Parathyroid adenoma (tissue), 2 donors: ENCODE measurements around the gene MOGAT1.

Source experiments
- H2AFZ ChIP-seq: fragments of 300-600 bp; sonication (generic); one replicate; pipeline ENCODE4 v1.7.0; 2017; ENCODE audit warnings: antibody characterized with exemption, mild to moderate bottlenecking
- H3K27ac ChIP-seq: fragments of 300-600 bp; sonication (generic); one replicate; pipeline ENCODE4 v1.7.0; 2017
- H3K27me3 ChIP-seq: fragments of 300-600 bp; sonication (generic); one replicate; pipeline ENCODE4 v1.7.0; 2017; ENCODE audit warnings: low read length; ENCODE audit not compliant: control insufficient read depth, insufficient read depth
- H3K36me3 ChIP-seq: fragments of 300-600 bp; sonication (generic); one replicate; pipeline ENCODE4 v1.7.0; 2017; ENCODE audit warnings: low read length; ENCODE audit not compliant: control insufficient read depth, insufficient read depth
- H3K4me1 ChIP-seq: fragments of 300-600 bp; sonication (generic); one replicate; pipeline ENCODE4 v1.7.0; 2017; ENCODE audit warnings: control low read depth
- H3K4me2 ChIP-seq: fragments of 300-600 bp; sonication (generic); one replicate; pipeline ENCODE4 v1.7.0; 2017; ENCODE audit warnings: low read length
- H3K4me3 ChIP-seq: fragments of 300-600 bp; sonication (generic); one replicate; pipeline ENCODE4 v1.7.0; 2017; ENCODE audit warnings: low read depth, low read length
- H3K79me2 ChIP-seq: fragments of 300-600 bp; sonication (generic); one replicate; pipeline ENCODE4 v1.7.0; 2017; ENCODE audit warnings: control low read depth
- H3K9ac ChIP-seq: fragments of 300-600 bp; sonication (generic); one replicate; pipeline ENCODE4 v1.7.0; 2017; ENCODE audit warnings: mild to moderate bottlenecking
- H3K9me3 ChIP-seq: fragments of 300-600 bp; sonication (generic); one replicate; pipeline ENCODE4 v1.7.0; 2017; ENCODE audit warnings: low read length; ENCODE audit not compliant: control insufficient read depth
- CTCF ChIP-seq: fragments of 300-600 bp; sonication (generic); IDR thresholded peaks from one replicate; pipeline ENCODE4 v1.7.0; 2017; ENCODE audit warnings: antibody characterized with exemption, mild to moderate bottlenecking
- donor health status: primary hyperparathyroidism.

MOGAT1 gene

GRCh38 chr2:222671259-222672067 lies at the start of gene MOGAT1:
Gene MOGAT1 (plus strand): TSS chr2:222671658. CDS start chr2:222671786, 128 bp downstream.
- no peaks in the 10 kb centered on the region for H3K79me2 ChIP-seq
- H2AFZ ChIP-seq, result peak within 1 kb of the TSS; percentile 83
- TF ChIP-seq CTCF, result no peak
- H3K4me3 ChIP-seq, result peak within 1 kb of the TSS; percentile 61
- H3K27ac ChIP-seq, result peak within 1 kb of the TSS; percentile 46
- peaks cover 7% of the 10 kb centered on the region for H3K4me1 ChIP-seq
- no peaks in the 10 kb centered on the region for H3K36me3 ChIP-seq
- no peaks in the 10 kb centered on the region for H3K27me3 ChIP-seq
- no peak within 1 kb of the TSS for H3K9ac ChIP-seq
- no peaks in the 10 kb centered on the region for H3K9me3 ChIP-seq
- H3K4me2 ChIP-seq, result peak within 1 kb of the TSS; percentile 90

- H2AFZ ChIP-seq, result no peak overlapping the region
- no peak for TF ChIP-seq CTCF
- no peaks in the 10 kb centered on the region for H3K27me3 ChIP-seq
- H3K9me3 ChIP-seq, result no peaks in the 10 kb centered on the region
- H3K79me2 ChIP-seq, result no peaks in the 10 kb centered on the region
- H3K4me3 ChIP-seq, result no peak overlapping the region
- no peaks in the 10 kb centered on the region for H3K36me3 ChIP-seq
- H3K27ac ChIP-seq, result no peak overlapping the region
- H3K4me2 ChIP-seq, result no peak overlapping the region
- no peaks in the 10 kb centered on the region for H3K4me1 ChIP-seq
- no peak overlapping the region for H3K9ac ChIP-seq
These were observed 49.6 kb upstream of the MOGAT1 start for GRCh38 chr2:222621893-222622292.

GRCh38 chr2:222622910-222623309 lies 48.5 kb upstream of the MOGAT1 start:
- H3K4me1 ChIP-seq, result no peaks in the 10 kb centered on the region
- H3K4me2 ChIP-seq, result no peak overlapping the region
- H3K9me3 ChIP-seq, result no peaks in the 10 kb centered on the region
- no peaks in the 10 kb centered on the region for H3K79me2 ChIP-seq
- no peak overlapping the region for H2AFZ ChIP-seq
- no peak overlapping the region for H3K4me3 ChIP-seq
- no peaks in the 10 kb centered on the region for H3K27me3 ChIP-seq
- H3K9ac ChIP-seq, result no peak overlapping the region
- H3K36me3 ChIP-seq, result no peaks in the 10 kb centered on the region
- no peak overlapping the region for H3K27ac ChIP-seq
- no peak for TF ChIP-seq CTCF

- Histone ChIP-seq H3K27me3 (no peaks in the 10 kb centered on the region), H3K36me3 (no peaks in the 10 kb centered on the region)
These were observed 47.6 kb upstream of the MOGAT1 start for GRCh38 chr2:222623756-222624309.

More at GRCh38 chr2:222623756-222624309, 47.6 kb upstream of the MOGAT1 start:
- Histone ChIP-seq H3K4me1 (no peaks in the 10 kb centered on the region), H3K4me3 (no peak overlapping the region), H3K9ac (no peak overlapping the region), H3K79me2 (no peaks in the 10 kb centered on the region), H3K4me2 (no peak overlapping the region), H2AFZ (no peak overlapping the region), H3K27ac (no peak overlapping the region), H3K9me3 (no peaks in the 10 kb centered on the region)
- TF ChIP-seq CTCF, result no peak
